Spleen (tissue), 7 donors: ENCODE measurements around the gene CCDC148.

ENCODE experiments used
- POLR2AphosphoS5 ChIP-seq, 3 donors: sonication (generic); formaldehyde crosslinking; IDR thresholded peaks; one replicate each; pipeline ENCODE4 v1.5.1; 2017; ENCODE audit warnings: antibody characterized with exemption in 3 of 3
- TF ChIP-seq, protein P1 (sequence below), 11 experiments: fragments of 200-600 bp in 7 of 11; fragments of 450-650 bp in 4 of 11; sonication (generic) in 4 of 11; IDR thresholded peaks in 8 of 11; conservative IDR thresholded peaks in 3 of 11; 1 replicate in 7 of 11; 2 replicates in 4 of 11; pipeline versions ENCODE4 v1.4.0 to v1.8.0; 2016 to 2021; ENCODE audit warnings: antibody characterized with exemption in 11 of 11, inconsistent platforms in 4 of 11, mild to moderate bottlenecking in 1 of 11
- donor health status: DM: no; HTN: no; CAD: no; lungs with moderate emphysema.
- donor health status: DM: no; HTN: no; CAD: no.
- donor health status: DM: no; HTN: no; CAD: no.

DNA sequence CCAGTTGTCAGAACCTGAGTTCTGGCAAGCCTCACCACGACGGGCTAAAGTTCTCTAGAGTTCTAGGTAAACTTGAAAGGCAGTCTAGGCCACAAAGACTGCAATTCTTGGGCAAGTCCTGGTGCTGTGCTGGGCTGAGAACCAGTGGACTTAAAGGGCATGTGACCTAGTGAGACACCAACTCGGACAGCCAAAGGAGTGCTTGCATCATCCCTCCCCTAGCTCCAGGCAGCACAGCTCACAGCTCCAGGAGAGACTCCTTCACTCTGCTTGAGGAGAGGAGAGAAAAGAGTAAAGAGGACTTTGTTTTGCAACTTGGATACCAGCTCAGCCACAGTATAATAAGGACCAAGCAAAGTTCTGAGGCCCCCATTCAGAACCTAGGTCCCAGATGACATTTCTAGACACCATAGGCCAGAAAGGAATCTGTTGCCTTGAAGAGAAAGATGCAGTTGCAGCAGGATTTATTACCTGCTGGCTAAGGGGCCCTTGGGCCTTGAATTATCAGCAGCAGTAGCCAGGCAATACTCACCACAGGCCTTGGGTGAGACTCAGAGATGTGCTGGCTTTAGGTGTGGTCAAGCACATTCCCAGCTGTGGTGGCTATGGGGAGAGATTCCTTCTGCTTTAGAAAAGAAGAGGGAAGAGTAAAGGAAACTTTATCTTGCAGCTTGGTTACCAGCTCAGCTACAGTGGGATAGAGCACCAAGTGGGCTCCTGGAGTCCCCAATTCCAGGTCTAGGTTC, 303.1 kb downstream of the CCDC148 start:
- TF ChIP-seq, protein P1, sequence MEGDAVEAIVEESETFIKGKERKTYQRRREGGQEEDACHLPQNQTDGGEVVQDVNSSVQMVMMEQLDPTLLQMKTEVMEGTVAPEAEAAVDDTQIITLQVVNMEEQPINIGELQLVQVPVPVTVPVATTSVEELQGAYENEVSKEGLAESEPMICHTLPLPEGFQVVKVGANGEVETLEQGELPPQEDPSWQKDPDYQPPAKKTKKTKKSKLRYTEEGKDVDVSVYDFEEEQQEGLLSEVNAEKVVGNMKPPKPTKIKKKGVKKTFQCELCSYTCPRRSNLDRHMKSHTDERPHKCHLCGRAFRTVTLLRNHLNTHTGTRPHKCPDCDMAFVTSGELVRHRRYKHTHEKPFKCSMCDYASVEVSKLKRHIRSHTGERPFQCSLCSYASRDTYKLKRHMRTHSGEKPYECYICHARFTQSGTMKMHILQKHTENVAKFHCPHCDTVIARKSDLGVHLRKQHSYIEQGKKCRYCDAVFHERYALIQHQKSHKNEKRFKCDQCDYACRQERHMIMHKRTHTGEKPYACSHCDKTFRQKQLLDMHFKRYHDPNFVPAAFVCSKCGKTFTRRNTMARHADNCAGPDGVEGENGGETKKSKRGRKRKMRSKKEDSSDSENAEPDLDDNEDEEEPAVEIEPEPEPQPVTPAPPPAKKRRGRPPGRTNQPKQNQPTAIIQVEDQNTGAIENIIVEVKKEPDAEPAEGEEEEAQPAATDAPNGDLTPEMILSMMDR (IDR thresholded peaks at IDR 0.05 in 8 of 11, conservative IDR thresholded peaks at IDR 0.05 in 3 of 11): no peak
- no peak for TF ChIP-seq POLR2AphosphoS5 (IDR thresholded peaks at IDR 0.05)
